KG1 (cell line): ENCODE results near the gene SMC6.

Source experiments
- DNase-seq: peaks from one replicate; lab custom pipeline; 2025; lab: John Stamatoyannopoulos, UW

Gene SMC6

DNA sequence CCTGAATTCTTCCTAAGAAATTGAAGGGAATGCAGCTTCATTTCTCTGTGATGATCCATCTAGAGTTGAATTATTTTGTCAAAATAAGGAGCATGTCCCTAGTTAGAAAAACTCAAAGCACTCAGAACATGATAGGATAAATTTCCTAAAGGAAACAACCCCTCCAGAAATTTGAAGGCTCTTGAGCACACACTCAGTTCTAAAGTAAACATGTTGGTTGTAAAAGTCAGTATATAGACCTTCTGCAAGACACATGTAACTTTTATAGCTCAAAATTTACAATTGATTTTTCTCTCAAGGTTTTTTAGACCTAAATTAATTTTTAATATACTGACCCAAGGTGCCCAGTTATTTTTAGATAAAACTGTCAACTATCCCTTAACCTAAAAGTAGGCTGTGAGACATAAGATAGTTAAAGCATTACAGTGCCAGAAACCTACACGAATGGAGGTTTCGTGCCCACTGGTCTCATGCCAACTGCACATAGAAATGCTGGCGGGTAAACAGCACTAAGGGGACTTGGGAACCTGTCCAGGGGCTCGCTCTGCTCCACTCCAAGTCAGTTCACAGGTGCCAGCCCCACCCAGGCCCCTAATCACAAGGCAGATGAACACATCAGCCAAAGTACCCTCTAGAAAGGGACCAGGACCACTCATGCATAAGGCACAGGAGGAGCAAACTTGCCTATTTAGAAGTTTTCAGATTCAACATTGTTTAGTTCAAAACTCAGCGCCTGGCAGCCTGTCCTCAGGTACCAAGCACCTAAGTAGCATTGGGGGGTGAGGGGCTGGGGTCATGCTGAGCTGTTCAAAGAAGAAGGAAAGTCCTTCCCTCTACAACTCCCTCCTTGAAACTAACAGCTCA, 106.5 kb downstream of the SMC6 start:
- no peak for DNase-seq

DNA sequence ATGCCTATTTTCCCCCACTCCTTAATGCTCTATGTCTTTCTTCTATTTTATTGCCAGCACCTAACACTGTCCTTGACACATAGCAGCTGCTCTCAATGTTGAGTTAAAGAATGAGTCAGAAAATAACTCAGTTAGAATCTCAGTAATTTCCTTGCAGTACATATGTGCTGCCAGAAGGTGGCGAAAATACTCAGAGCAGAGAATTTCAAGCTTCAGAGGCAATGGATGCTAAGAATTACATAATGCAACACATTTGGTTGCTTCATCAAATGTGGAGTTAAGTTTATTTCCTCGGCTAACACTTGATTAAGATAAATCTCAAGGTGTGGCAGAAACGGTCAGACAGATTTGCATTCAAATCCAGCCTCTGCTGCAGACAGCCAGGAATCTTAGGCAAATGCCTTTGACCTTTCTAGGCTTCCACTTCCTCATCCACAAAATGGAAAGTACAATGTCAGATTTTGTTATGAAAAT, 107.5 kb downstream of the SMC6 start:
- DNase-seq, result peak; percentile 37

DNA sequence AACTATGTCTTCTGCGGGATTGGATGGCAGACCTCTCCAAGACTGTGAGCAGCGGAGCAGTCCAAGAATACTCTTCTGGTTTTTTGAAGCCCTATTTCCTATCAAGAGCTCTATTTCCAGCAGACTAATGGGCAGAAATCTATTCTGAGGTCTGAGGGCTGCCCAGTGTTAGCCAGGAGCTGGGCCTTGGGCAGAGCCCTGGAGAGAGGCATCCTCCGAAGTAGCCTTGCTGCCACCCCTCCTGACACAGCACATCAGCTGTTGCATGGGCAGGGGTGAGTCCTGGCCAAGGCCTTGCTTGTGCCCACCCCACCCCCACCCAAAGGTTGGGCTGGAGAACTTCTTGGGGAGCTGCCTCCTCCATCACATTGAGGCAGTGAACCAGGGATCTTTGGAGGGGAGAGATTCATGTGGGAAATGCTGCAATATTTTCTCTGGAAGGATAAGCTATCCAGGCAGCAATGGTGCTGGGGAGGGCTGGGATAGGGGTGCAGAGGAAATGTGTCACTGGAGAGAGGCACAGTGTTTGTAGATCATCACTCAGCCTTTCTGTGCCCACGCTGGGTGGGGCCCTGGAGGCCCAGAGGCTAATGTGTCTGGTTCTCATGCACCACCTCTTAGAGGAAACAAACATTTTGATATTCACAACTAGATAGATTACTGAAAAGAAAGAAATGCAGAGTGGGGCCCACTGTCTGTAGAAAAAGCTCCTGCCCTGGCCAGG, 108.5 kb downstream of the SMC6 start:
- DNase-seq, result no peak

DNA sequence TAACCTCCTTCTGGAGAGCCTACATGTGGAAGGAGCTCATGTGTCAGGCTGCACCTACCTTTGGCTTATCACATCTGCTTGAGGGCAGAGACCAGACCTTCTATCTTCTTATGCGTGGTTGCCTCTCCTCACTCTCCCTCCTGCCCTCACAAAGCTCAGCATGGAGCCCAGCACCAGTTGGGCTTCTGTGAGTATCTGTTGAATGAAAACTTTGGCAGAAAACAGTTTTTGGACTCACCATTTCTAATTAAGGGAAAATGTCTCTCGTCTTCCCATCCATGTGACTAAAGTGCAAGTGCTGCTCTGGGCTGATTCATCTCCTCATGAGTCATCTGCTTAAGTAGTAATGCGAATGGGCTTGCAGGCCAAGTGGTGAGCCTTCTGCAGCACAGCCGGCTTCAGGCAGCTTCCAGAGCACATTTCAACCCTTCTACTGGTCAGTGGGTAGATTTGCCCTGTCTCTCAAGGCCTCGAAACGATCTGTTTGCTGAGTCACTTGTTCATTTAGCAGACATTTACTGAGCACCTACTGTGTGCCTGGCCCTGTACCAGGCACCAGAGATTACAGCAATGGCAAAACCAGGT, 110.5 kb downstream of the SMC6 start:
- DNase-seq, result no peak

DNA sequence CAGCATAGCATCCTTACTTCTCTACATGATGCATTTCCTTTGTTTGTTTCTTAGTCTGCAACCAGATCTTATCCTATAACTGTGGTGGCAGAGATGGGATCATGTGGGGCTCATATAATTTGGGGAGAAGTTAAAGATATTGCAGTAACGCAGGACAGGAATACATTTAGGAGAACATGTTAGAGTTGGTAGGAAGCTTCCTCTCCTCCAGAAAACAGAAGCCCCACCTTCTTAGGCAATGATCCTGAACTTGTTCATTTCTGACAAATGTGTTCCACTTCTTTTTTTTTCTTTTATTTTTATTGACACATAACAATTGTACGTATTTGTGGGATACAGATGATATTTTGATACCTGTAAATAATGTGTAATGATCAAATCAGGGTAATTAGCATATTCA, 113.2 kb downstream of the SMC6 start:
- DNase-seq, result no peak

DNA sequence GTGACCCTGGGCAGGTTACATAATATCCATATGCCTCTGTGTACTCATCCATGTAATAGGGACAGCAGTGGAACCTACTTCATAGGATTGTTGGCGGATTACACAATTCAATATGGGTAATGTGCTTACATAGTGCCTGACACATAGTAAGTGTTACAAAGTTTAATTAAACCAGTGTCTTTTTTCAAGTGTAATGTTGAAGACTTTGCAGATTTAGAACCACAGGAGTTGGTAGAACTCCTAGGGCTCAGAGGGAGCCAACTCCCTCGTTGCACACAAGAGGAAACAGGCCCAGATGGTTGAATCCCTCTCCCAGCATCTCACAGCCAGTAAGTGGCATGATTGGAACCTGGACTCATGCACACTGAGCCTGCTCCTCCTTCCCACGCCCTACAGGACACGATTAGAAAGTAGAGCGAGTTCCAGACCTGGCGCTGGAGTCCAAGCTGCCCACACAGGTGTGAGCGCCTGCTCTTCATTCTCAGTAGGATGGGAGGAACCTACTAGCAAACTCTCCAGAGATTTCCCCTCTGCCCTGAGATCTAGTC, 115.3 kb downstream of the SMC6 start:
- no peak for DNase-seq

DNA sequence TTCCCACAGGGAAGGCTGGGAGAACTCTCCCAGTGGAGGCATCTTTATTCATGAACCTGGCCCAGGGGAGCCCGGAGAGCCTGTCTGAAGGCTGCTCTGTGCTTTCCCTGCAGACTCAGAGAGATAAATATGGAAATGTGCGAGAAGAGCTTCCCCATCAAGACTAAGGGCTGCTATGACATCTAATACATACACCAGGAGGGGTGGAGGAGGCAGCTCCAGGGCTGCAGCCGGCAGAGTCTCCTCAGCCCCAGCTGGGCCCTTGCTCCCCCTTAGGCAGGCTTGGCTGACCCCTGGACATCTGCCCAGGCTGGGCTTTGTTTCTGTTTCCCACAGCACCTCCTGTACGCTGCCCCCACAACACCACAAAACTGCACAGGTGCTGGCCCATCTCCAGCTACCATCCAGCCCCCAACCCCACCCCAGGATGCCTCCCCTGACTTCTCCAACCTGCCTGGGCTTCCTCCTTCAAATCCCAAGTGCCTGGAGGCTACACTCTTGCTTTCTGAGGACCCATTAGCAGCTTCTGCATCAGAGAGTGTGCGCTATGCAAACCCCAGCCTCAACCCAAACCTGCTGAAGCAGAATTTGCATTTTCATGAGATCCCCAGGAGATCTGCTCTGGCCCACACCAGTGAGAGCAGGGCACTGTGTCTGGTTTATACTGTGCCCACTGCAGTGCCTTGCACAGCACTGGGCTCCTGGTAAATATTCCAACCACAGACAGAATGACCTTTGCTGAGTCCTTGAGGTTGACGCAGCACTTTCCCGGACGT, 116.3 kb downstream of the SMC6 start:
- DNase-seq, result no peak

DNA sequence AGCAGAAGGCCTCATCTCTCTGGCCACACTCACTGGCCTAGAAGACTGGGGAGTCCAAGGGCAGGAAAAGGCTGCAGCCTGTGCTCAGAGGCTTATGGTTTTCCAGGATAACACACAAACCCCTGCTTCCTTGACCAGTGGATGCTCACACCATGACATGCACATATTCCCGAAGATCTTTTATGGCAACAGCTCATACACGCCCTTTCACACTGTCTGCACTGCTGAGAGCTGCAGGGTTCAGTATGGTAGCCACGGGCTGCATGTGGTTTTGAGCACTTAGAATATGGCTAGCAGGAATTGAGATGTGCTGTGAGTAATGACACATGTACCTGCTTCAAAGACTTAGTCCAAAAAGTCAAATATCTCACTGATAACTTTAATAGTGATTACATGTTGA, 117.4 kb downstream of the SMC6 start:
- no peak for DNase-seq

DNA sequence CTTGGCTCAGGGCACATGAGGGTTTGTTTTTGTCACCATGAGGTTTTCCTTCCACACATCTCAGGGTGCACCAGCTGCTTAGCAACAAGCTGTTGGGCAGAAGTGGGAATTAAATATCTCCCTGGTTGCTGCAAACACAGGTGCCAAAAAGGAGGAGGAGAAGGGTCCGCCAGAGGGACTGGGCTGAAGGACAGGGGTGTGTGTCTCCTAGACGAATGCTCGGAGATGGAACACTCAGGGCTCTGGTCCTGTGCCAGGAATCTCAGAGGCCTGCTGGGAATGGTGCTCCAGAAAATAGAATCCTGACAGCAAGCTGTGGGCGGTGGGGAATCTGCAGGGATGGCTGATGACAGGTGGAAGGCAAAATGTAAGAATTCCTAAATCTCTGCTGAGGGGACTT, 118.6 kb downstream of the SMC6 start:
- DNase-seq, result no peak

DNA sequence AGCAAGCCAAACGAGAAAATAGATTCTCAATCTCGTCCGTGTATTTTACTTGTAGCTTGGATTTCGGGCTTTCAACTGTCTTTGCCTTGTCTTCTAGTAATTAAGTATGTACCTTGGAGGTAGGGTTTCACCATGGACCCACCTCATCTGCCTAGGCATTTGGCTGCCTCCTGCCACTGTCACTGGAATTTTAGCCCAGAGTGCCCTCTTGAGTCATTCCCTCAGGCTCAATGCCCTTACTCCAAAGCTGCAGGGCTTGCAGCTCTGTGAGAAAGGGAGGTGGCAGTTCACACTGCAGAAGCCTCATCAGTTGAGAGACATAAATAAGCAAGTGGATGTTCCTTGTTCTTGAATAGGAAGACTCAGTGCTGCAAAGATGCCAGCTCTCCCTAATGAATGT, 123.5 kb downstream of the SMC6 start:
- DNase-seq, result no peak

DNA sequence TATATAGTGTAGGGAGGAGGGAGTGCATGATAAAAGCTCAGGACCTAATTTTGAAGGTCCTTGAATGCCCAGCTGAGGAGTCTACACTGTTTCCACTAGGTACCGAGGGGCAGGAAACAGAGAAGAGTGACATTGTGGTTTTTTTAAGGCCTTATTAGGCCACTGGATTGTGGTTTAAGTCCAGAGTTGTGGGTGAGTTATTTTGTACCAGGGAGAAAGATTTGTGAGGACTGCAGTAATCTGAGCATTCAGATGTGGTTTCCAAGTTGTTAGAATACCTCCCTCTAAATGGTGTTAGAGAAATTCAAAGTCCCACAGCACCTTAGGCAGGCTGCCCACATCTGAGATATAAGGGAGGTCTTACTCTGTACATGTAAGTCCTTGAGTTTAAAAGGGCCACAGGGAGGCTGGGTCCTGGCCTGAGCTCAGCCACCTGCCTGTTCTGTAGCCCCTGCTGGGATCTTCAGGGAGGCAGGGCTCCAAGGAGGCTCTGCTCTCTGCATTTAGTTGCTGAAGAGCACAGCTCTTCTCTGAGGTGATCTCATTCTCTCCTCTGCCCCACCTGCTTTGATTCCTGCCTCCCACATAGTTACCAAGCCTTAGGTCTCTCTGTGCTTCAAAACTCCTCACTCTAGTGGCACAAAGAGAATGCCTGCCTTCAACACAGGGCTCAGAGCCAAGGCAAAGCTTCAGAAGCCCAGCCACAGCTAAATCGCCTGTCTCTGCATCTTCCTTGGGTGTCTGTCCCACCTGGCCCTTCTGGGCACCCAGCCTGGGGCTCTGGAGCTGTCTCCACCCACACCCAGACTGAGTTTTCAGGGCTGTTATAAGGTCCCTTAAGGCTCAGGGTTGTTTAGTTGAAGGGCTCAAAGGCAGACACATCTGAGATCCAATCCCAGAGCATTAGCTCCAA, 125.0 kb downstream of the SMC6 start:
- no peak for DNase-seq

DNA sequence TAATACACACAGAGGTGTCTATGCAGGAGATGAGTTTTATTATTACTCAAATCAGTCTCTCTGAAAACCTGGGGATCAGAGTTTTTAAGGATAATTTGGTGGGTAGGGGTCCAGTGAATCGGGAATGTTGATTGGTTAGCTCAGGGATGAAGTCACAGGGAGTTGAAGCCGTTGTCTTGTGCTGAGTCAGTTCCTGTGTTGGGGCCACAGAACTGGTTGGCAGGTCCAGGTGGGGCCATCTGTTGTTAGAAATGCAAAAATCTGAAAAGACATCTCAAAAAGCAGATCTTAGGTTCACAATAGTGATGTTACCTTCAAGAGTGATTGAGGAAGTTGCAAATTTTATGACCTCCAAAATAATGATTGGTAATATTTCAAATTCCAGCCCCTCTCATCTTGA, 126.2 kb downstream of the SMC6 start:
- no peak for DNase-seq

DNA sequence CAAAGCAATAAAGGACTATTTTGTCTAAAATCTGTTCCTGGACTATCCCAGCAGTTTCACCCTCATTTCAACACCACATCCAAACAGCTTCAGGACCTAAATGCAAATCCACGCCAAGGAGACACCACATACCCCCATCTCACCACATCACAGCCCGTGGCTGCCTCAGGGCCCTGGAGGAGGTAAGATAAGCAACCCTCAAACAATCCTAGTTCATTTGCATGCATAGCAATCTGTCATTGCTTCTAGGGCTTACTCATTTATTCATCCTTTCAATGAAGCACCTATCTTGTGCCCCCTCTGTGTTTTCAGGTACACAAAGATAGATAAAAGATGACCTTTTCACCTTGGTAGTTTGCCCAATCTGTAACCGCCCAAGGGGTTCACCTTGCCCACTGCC, 126.6 kb downstream of the SMC6 start:
- no peak for DNase-seq

DNA sequence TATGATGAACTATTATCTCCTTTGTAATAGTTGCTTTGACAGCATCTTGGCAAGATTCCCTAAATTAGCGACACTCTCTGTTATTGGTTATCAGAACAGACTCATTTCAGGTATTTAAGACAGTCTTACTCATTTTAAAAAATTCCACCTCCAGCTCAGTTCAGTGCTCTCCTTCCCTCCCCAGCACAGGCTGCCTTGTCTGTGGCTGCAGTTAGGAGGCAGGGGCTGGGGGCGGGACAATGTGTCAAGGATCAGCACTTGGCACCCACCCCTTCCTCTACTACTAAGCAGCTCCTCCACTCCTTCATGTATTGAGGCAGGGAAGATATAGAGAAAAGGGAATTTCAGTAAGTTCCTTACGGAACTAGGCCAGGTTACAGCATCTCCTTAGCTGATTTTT, 128.2 kb downstream of the SMC6 start:
- no peak for DNase-seq

DNA sequence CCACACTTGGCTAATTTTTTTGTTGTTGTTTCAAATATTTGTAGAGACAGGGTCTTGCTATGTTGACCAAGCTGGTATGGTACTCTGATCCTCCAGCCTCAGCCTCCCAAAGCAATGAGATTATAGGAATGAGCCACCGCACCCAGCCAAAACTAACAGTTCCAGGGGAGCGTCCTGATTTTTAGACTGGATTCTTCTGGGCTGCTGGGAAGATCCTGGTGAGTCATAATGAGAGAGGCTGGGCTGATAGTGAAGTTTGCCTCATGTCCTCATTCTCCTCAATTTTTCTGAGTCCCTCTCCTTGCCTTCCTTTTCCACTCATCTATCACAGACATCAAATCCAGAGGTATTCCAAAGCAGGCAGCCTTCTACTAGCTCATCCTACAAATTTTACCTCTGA, 131.8 kb downstream of the SMC6 start:
- no peak for DNase-seq

DNA sequence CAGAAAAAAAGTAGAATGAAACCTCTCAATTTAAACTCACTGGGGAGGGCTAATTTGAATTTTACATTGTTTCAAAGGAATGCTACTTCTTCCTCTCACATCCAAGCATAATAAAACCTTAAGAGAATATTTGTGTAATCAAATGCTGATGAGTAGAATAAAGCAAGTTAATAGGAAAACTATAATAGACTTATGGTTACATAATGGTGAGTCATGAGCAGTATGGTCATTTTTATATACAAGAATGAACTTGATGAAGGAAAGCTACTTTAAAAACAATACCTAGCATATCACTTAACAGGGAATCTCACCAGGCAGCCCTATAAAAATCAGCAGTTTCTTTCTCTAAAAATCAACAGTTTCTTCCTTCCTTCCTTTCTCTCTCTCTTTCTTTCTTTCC, 132.8 kb downstream of the SMC6 start:
- no peak for DNase-seq

DNA sequence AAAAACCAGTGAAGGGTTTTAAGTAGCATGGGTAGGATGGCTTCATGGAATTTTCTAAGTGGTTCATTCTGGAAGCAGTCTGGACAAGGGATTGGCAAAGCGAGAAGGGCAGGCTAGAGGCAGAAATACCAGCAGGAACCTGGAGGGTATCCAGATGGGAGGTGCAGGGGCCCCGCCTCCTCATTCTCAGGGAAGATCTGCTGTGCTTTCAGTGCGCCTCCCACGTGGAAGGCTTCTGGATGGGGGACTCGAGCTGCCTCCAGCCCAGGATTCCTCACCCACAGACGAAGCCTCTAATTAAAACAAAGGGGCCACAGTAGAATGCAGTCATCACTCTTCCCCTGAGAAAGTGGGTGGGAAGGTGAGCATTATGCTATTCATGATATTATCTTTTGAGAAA, 133.3 kb downstream of the SMC6 start:
- DNase-seq, result no peak

DNA sequence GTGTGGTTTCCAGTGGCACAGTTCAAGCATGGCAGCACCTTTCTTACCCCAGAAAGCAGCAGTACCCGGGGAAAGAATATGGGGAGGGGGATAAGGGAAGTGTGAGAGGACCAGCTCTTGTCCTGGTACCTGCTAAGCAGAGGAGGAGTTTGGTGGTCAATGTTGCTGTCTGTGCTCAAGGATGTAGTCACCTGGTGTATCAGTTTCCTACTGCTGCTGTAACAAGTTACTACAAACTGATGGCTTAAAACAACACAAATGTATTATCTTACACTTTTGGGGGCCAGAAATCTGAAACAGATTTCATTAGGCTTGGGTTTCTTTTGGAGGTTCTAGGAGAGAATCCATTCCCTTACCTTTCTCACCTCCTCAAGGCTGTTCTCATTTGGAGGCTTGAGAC, 135.7 kb downstream of the SMC6 start:
- no peak for DNase-seq

DNA sequence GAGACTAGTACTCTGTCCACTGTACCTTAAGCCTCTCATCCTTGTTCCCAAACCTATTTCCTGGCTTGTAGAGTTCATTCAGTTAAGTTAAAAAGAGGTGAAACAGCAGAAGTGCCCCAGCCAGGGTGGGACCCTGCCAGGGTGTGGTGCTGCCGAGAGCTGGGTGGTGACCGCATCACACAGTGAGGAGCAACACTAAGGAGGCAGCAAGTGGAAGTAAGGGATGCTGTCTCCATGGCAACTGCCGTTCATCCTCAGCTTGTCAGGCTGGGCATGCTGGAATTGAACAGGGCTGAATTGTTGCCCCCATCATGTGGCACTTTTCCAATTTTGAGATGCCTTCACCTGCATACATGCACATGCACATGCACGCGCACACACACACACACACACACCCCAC, 136.1 kb downstream of the SMC6 start:
- no peak for DNase-seq

DNA sequence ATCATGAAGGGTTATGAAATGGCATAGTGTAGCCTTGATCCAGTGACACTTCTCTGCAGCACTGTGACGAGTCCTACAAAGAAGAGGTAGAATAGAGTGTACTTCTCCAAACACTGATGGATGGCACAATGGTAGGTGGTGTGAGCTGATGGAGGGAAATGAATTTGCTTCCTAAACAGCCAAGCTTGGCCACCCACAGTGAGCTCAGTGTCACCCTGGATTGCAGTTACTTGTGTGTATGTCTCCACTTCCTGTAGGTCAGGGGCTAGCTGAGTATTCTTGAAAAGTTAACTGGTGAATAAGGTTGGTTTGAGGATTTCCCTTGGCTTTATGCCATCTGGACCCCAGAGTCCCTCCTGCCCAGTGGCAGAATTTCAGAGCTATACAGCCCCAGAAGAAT, 137.2 kb downstream of the SMC6 start:
- DNase-seq, result no peak
